A673 (cell line): ENCODE measurements around the gene AREG.

ENCODE experiments used
- CTCF ChIP-seq: fragments of 300-800, 200-600 bp; sonication (generic); conservative IDR thresholded peaks from 2 replicates; pipeline ENCODE4 v1.5.1; 2017; ENCODE audit warnings: low read depth, mild to moderate bottlenecking, antibody characterized with exemption, low read length, moderate library complexity, mixed read lengths
- EZH2 ChIP-seq: fragments of 200-600 bp; sonication (generic); IDR thresholded peaks from 2 replicates; pipeline ENCODE4 v1.6.1; 2017; ENCODE audit warnings: borderline replicate concordance, low read depth, mild to moderate bottlenecking, mixed read lengths, antibody characterized with exemption, low read length; ENCODE audit not compliant: poor library complexity, severe bottlenecking

GRCh38 chr4:74456849-74457395 is 12.0 kb downstream of the AREG start:
- TF ChIP-seq EZH2 (no peak), CTCF (no peak)
